Fibroblast of pulmonary artery (primary cell): ENCODE data around the gene THSD7A.

Experiments
- DNase-seq: peaks from one replicate; pipeline ENCODE4 v3.0.0-alpha.2; 2010; ENCODE audit warnings: low read depth
- H3K4me3 ChIP-seq: replicated peaks from 2 replicates; pipeline ENCODE4 v1.5.1; 2011; ENCODE audit warnings: low read depth, mild to moderate bottlenecking, control low read depth, low read length, moderate library complexity
- TF ChIP-seq, protein P1 (sequence below): IDR thresholded peaks from 2 replicates; pipeline ENCODE4 v1.5.1; 2011; ENCODE audit warnings: mild to moderate bottlenecking, control low read depth, low read length, inconsistent platforms; ENCODE audit errors: missing control alignments

The THSD7A gene

DNA sequence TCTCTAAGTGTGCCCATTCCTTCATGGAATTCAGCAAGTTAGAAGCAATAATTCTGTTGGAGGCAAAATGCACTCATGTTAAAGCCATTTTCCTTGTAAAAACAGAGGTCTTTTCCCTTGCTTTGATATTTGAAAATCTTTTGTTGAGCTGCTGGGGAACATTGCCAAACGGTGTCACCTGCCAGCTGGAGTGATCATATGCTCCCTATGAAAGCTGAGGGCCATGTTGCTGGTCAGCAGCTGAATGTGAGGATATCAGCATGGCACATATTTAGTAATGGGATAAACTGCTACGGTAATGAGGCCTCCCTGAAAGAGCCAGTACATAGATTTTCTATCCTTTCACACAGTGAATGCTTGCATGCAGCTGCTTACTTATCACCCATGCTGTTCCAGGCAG, 224.3 kb downstream of the THSD7A start:
- TF ChIP-seq, protein P1, sequence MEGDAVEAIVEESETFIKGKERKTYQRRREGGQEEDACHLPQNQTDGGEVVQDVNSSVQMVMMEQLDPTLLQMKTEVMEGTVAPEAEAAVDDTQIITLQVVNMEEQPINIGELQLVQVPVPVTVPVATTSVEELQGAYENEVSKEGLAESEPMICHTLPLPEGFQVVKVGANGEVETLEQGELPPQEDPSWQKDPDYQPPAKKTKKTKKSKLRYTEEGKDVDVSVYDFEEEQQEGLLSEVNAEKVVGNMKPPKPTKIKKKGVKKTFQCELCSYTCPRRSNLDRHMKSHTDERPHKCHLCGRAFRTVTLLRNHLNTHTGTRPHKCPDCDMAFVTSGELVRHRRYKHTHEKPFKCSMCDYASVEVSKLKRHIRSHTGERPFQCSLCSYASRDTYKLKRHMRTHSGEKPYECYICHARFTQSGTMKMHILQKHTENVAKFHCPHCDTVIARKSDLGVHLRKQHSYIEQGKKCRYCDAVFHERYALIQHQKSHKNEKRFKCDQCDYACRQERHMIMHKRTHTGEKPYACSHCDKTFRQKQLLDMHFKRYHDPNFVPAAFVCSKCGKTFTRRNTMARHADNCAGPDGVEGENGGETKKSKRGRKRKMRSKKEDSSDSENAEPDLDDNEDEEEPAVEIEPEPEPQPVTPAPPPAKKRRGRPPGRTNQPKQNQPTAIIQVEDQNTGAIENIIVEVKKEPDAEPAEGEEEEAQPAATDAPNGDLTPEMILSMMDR, result no peak
- H3K4me3 ChIP-seq, result no peak overlapping the region
- DNase-seq, result peak; percentile 34

DNA sequence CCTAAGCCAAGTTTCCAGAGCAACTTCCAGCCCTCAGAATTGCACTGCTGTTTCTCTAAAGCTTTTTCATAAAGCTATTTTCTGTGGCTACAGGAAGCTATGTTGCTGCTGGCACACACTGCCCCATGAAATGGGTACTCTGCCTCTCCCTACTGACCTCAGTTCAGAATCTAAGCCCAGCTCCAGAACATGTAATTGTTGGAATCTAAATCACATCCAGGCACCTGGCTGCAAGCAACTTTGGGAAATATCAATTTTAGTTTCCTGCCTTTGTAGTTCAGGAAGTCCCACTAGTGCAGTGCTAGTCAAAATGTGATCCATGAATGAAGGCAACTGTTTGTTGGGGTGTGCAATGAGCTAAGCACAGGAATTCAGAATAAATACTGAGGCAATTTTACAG, 226.2 kb downstream of the THSD7A start:
- TF ChIP-seq, protein P1, result no peak
- DNase-seq, result peak; percentile 27
- no peak overlapping the region for H3K4me3 ChIP-seq

DNA sequence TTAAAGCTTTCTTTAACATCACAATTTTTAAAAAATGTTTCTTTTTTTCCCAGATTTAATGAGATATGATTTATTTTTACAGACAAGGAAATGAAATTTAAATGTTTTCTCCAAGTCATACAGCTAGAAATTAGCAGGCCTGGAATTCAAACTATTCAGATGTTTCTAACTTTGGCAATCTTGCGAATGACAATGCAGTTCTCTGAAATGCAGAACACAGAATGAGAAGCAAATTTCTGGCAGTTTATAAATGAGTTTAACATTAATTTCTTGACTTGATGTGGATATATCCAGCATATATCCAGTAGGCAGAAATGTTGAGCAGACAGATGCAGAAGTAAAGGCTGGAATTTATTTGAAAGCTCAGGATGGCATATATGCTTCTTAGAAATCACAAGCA, 227.5 kb downstream of the THSD7A start:
- TF ChIP-seq, protein P1, result no peak
- H3K4me3 ChIP-seq, result no peak overlapping the region
- DNase-seq, result peak; percentile 37

DNA sequence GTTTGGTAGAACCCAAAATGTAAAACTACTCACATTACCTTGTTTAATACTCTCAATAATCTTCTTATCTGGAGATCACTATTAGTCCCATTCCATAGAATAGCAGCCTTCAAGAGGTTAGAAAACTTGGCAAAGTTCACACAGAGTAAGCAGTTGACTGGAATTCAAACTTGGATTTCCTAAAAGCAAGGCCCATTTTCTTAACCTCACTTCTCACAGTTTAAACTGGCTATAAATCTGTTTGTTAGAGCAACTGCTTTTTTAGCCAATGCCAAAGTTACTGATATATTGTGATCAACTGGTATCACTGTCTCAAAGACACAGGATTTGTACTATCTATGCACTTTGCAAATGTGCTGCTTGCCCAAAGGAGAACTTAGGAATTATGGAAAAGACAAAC, 230.2 kb downstream of the THSD7A start:
- TF ChIP-seq, protein P1, result no peak
- H3K4me3 ChIP-seq, result no peak overlapping the region
- no peak for DNase-seq

DNA sequence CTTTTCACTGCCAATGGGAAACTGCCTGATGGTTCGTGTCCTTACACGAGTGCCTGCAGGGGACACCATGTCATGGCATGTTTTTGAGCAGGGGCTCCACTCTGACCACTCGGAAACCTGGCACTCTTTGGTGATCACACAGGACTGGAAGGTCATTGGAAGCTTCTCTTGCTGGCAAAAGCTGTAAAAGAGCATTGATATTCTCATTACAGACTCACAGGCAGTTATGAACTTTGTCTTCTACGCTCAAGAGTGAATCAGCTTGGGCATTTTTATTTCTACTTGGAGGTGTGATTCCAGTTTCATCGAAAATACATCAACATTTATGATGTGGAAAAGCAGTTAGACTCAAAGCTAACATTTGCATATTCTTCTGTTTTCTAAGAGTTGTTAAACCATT, 238.7 kb downstream of the THSD7A start:
- no peak for DNase-seq
- no peak overlapping the region for H3K4me3 ChIP-seq
- TF ChIP-seq, protein P1, result no peak

DNA sequence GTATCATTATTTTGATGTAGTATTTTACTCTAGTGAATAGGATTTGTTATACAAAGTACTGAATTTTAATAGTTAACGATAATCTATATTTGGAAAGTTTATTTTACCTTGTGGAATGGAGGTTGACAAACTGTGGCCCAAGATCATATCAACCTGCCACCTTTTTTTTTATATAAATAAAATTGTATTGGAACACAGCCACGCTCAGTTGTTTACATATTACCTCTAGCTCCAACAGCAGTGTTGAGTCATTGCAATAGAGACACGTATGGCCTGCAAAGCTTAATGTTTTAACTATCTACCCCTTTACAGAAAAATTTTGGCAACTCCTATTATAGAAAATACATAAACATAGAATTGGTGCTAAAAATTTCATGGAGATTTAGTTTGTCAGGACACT, 239.3 kb downstream of the THSD7A start:
- DNase-seq, result no peak
- TF ChIP-seq, protein P1, result no peak
- no peak overlapping the region for H3K4me3 ChIP-seq

DNA sequence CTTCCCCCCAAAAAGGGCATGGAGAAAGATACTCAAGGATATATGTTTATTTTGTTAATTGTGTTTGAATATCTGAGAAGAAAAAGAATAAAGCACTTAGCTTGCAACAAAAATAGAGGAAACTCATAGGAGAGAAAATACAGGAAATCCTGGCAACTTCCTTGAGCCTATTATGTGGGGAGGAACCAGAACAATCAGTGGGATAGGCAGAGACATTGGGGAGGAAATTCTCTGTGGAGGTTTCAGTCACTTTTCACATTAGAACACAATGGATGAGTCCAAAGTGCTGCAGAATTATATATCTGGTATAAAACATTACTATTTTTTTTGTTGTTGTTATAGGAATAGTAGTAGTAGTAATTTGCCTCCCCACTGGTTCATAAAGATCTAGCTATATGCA, 240.1 kb downstream of the THSD7A start:
- no peak for DNase-seq

More for the DNA sequence above, 240.1 kb downstream of the THSD7A start:
- H3K4me3 ChIP-seq, result no peak overlapping the region
- TF ChIP-seq, protein P1, result no peak
